Lung (tissue), 13 donors: ENCODE data around the gene RPS6KA4. TPM values are rescaled to one million over a fixed set of nuclear protein-coding genes. Genes with fewer than 3 reads are reported as not detected.
A peak's percentile ranks its signal among the peaks of the same experiment; 100 is the strongest.

Experiments
- ATAC-seq: fragments of 200-7000 bp; cut with Tn5 transposase; one replicate; pipeline ENCODE4 v1.9.1; 2020; ENCODE audit warnings: moderate number of reproducible peaks; ENCODE audit not compliant: insufficient read depth, low FRiP score
- DNase-seq, 3 donors: peaks; one replicate each; pipeline ENCODE4 v3.0.0-alpha.2; 2013 to 2017
- H3K27ac ChIP-seq, 2 donors: one replicate each; pipeline ENCODE4 v1.5.1; 2013; ENCODE audit warnings: mild to moderate bottlenecking in 2 of 2, moderate library complexity in 2 of 2, control low read depth in 1 of 2, inconsistent platforms in 1 of 2, low read depth in 1 of 2, low read length in 1 of 2
- H3K27me3 ChIP-seq, 3 donors: one replicate each; pipeline ENCODE4 v1.5.1; 2013; ENCODE audit warnings: low read length in 2 of 3; ENCODE audit not compliant: control insufficient read depth in 3 of 3, insufficient read depth in 3 of 3
- H3K36me3 ChIP-seq, 4 donors: one replicate each; pipeline ENCODE4 v1.5.1; 2013; ENCODE audit warnings: low read length in 4 of 4, mild to moderate bottlenecking in 1 of 4, moderate library complexity in 1 of 4; ENCODE audit not compliant: control insufficient read depth in 4 of 4, insufficient read depth in 4 of 4
- H3K4me1 ChIP-seq, 5 donors: one replicate each; pipeline ENCODE4 v1.5.1; 2013; ENCODE audit warnings: low read length in 5 of 5, mild to moderate bottlenecking in 2 of 5, moderate library complexity in 1 of 5; ENCODE audit not compliant: control insufficient read depth in 5 of 5, insufficient read depth in 5 of 5
- H3K4me3 ChIP-seq: one replicate; pipeline ENCODE4 v1.5.1; 2013; ENCODE audit warnings: mild to moderate bottlenecking, control low read depth, moderate library complexity
- H3K9ac ChIP-seq, 2 donors: one replicate each; pipeline ENCODE4 v1.5.1; 2013; ENCODE audit warnings: low read length in 2 of 2, control low read depth in 1 of 2; ENCODE audit not compliant: insufficient read depth in 1 of 2
- H3K9me3 ChIP-seq, 4 donors: one replicate each; pipeline ENCODE4 v1.5.1; 2013; ENCODE audit warnings: low read length in 3 of 4, mild to moderate bottlenecking in 1 of 4, moderate library complexity in 1 of 4; ENCODE audit not compliant: control insufficient read depth in 4 of 4, insufficient read depth in 3 of 4
- WGBS, 2 donors: extraction: QIAGEN DNeasy Blood & Tissue Kit; methylation state at CpG; one replicate each; pipeline ENCODE4 v1.1.7; 2013; 5-methylcytosine and 5-hydroxymethylcytosine counted together
- polyA plus RNA-seq, 2 donors: library from polyadenylated mRNA; stranded (reverse); fragments of 200-250 nt; gene quantifications; one replicate each; pipeline ENCODE4 v1.2.1, GENCODE V29; 2013
- small RNA-seq: library from RNA; depleted of rRNA; stranded (forward); fragments of <200 nt; gene quantifications from one replicate; pipeline ENCODE3, GENCODE V24; 2014; ENCODE audit warnings: low replicate concordance
- total RNA-seq, 2 donors: library from RNA; depleted of rRNA in 1 of 2; stranded (reverse); fragments of >200 nt in 1 of 2; gene quantifications; one replicate each; pipeline ENCODE4 v1.2.1, GENCODE V29; 2014 to 2021
- TF ChIP-seq, protein P1 (sequence below): IDR thresholded peaks from 2 replicates; pipeline ENCODE4 v1.5.1; 2012; ENCODE audit warnings: mild to moderate bottlenecking; ENCODE audit errors: control extremely low read depth, extremely low read depth
- donor health status: control.
- donor health status: control.
- donor health status: Bipolar disorder and iron deficiency.
- donor health status: healthy.
- donor health status: DM: yes; HTN: yes; CAD: no.

Gene RPS6KA4
- total and polyA plus RNA-seq, 4 donors, result 25.3 to 53.8 (median 35.4) TPM

DNA sequence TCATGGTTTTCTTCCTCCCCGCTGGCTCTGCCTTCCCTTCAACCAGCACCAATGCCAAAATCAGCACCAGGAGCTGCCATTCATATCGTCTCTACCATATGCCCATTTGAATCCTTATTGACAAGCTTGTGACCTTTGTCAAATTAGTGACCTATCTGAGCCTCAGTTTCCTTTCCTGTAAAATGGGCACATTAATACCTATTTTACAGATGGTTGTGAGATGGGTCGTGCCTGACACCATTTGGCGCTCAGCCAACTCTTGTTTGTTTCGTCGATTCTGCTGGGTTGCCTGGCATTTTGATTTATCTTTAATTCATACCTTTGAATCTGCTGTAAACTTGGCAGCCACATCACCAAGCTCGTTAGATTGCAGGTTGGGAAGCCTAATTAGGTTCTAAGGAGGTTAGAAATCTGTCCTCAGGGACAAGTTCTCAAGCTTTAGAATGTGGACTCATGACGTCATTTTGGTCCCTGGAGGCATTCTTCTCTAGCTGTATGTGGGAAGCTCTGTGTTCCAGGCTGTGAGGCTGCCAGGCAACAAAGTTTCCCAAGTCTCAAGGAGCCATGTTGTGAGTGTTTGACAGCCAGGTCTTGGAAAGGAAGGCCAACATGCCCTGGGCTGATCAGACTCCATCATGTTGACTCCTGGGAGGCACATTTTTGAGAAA, 61.0 kb downstream of the RPS6KA4 start:
- Histone ChIP-seq H3K9me3 (peaks cover 0 to 5% (median 0%) of the 10 kb centered on the region in 4 donors), H3K36me3 (no peaks in the 10 kb centered on the region), H3K27ac (no peak overlapping the region), H3K27me3 (peaks cover 0 to 2% (median 0%) of the 10 kb centered on the region in 3 donors), H3K4me3 (no peak overlapping the region), H3K9ac (no peak overlapping the region), H3K4me1 (peaks cover 0 to 7% (median 2%) of the 10 kb centered on the region in 5 donors)
- 74 to 87% methylated on average over 8 of the region's 8 CpGs for WGBS, 2 donors
- ATAC-seq, result no peak
- DNase-seq, result peak in 1 of 3 donors; percentile 20
- TF ChIP-seq, protein P1, sequence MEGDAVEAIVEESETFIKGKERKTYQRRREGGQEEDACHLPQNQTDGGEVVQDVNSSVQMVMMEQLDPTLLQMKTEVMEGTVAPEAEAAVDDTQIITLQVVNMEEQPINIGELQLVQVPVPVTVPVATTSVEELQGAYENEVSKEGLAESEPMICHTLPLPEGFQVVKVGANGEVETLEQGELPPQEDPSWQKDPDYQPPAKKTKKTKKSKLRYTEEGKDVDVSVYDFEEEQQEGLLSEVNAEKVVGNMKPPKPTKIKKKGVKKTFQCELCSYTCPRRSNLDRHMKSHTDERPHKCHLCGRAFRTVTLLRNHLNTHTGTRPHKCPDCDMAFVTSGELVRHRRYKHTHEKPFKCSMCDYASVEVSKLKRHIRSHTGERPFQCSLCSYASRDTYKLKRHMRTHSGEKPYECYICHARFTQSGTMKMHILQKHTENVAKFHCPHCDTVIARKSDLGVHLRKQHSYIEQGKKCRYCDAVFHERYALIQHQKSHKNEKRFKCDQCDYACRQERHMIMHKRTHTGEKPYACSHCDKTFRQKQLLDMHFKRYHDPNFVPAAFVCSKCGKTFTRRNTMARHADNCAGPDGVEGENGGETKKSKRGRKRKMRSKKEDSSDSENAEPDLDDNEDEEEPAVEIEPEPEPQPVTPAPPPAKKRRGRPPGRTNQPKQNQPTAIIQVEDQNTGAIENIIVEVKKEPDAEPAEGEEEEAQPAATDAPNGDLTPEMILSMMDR, result no peak

Small RNAs within 50 kb of the gene (small RNA-seq; reads per million reads assigned to genes)
- gene MIR1237, result 0.08 reads per million
- gene MIR7155, result 0.10 reads per million

Other genes with a start within 250 kb of the RPS6KA4 start
- 10 to 100 TPM; 13.6 to 24.5 TPM for gene MACROD1, start 193.0 kb upstream of the RPS6KA4 start, total RNA-seq
- 10 to 100 TPM in 1 of 2 donors, 1 to 10 TPM in 1; 9.9 to 70.0 TPM for gene MACROD1, start 193.0 kb upstream of the RPS6KA4 start, polyA plus RNA-seq
- 100 to 1,000 TPM; 107 to 122 TPM for gene STIP1, start 173.0 kb upstream of the RPS6KA4 start, total RNA-seq
- 10 to 100 TPM; 75.9 to 82.1 TPM for gene STIP1, start 173.0 kb upstream of the RPS6KA4 start, polyA plus RNA-seq
- gene FERMT3, start 152.4 kb upstream of the RPS6KA4 start, total RNA-seq, result 100 to 1,000 TPM in 1 of 2 donors, 10 to 100 TPM in 1; 17.4 to 102 TPM
- gene FERMT3, start 152.4 kb upstream of the RPS6KA4 start, polyA plus RNA-seq, result 100 to 1,000 TPM in 1 of 2 donors, 10 to 100 TPM in 1; 67.3 to 182 TPM
- 10 to 100 TPM; 18.3 to 34.0 TPM for gene TRPT1, start 133.0 kb upstream of the RPS6KA4 start, total RNA-seq
- 10 to 100 TPM; 34.6 to 62.5 TPM for gene TRPT1, start 133.0 kb upstream of the RPS6KA4 start, polyA plus RNA-seq
- gene NUDT22, start 132.9 kb upstream of the RPS6KA4 start, total RNA-seq, result 10 to 100 TPM; 23.7 to 90.2 TPM
- gene NUDT22, start 132.9 kb upstream of the RPS6KA4 start, polyA plus RNA-seq, result 10 to 100 TPM; 62.0 to 67.8 TPM
- 10 to 100 TPM; 22.7 to 34.1 TPM for gene DNAJC4, start 128.6 kb upstream of the RPS6KA4 start, total RNA-seq
- gene DNAJC4, start 128.6 kb upstream of the RPS6KA4 start, polyA plus RNA-seq, result 10 to 100 TPM; 34.6 to 58.4 TPM
- 100 to 1,000 TPM in 1 of 2 donors, 10 to 100 TPM in 1; 37.8 to 124 TPM for gene VEGFB, start 124.6 kb upstream of the RPS6KA4 start, total RNA-seq
- gene VEGFB, start 124.6 kb upstream of the RPS6KA4 start, polyA plus RNA-seq, result 100 to 1,000 TPM in 1 of 2 donors, 10 to 100 TPM in 1; 43.7 to 115 TPM
- gene FKBP2, start 118.1 kb upstream of the RPS6KA4 start, total RNA-seq, result 10 to 100 TPM; 65.2 to 93.0 TPM
- gene FKBP2, start 118.1 kb upstream of the RPS6KA4 start, polyA plus RNA-seq, result 100 to 1,000 TPM; 207 to 397 TPM
- 100 to 1,000 TPM in 1 of 2 donors, 10 to 100 TPM in 1; 28.2 to 185 TPM for gene PPP1R14B, start 112.2 kb upstream of the RPS6KA4 start, total RNA-seq
- gene PPP1R14B, start 112.2 kb upstream of the RPS6KA4 start, polyA plus RNA-seq, result 100 to 1,000 TPM; 119 to 241 TPM
- gene PLCB3, start 107.6 kb upstream of the RPS6KA4 start, total RNA-seq, result 10 to 100 TPM; 18.2 to 32.0 TPM
- gene PLCB3, start 107.6 kb upstream of the RPS6KA4 start, polyA plus RNA-seq, result 10 to 100 TPM; 15.0 to 17.1 TPM
- 10 to 100 TPM; 69.5 to 74.1 TPM for gene BAD, start 74.5 kb upstream of the RPS6KA4 start, total RNA-seq
- 100 to 1,000 TPM in 1 of 2 donors, 10 to 100 TPM in 1; 77.0 to 127 TPM for gene BAD, start 74.5 kb upstream of the RPS6KA4 start, polyA plus RNA-seq
- 10 to 100 TPM; 14.5 to 59.1 TPM for gene GPR137, start 73.3 kb upstream of the RPS6KA4 start, total RNA-seq
- 10 to 100 TPM; 22.8 to 32.2 TPM for gene GPR137, start 73.3 kb upstream of the RPS6KA4 start, polyA plus RNA-seq
- not detected for gene KCNK4, start 67.9 kb upstream of the RPS6KA4 start, total RNA-seq
- under 1 TPM in 1 of 2 donors, not detected in 1; 0.09 TPM for gene KCNK4, start 67.9 kb upstream of the RPS6KA4 start, polyA plus RNA-seq
- under 1 TPM in 1 of 2 donors, not detected in 1; 0.67 TPM for gene CATSPERZ, start 58.8 kb upstream of the RPS6KA4 start, total RNA-seq
- under 1 TPM; 0.31 to 0.98 TPM for gene CATSPERZ, start 58.8 kb upstream of the RPS6KA4 start, polyA plus RNA-seq
- 10 to 100 TPM; 10.8 to 78.3 TPM for gene ESRRA, start 53.6 kb upstream of the RPS6KA4 start, total RNA-seq
- gene ESRRA, start 53.6 kb upstream of the RPS6KA4 start, polyA plus RNA-seq, result 10 to 100 TPM; 67.7 to 88.4 TPM
- 100 to 1,000 TPM; 154 to 173 TPM for gene TRMT112, start 41.6 kb upstream of the RPS6KA4 start, total RNA-seq
- 100 to 1,000 TPM; 237 to 484 TPM for gene TRMT112, start 41.6 kb upstream of the RPS6KA4 start, polyA plus RNA-seq
- gene PRDX5, start 41.0 kb upstream of the RPS6KA4 start, total RNA-seq, result 100 to 1,000 TPM; 165 to 306 TPM
- 100 to 1,000 TPM; 443 to 777 TPM for gene PRDX5, start 41.0 kb upstream of the RPS6KA4 start, polyA plus RNA-seq
- gene CCDC88B, start 19.0 kb upstream of the RPS6KA4 start, total RNA-seq, result 10 to 100 TPM; 13.6 to 32.7 TPM
- gene CCDC88B, start 19.0 kb upstream of the RPS6KA4 start, polyA plus RNA-seq, result 10 to 100 TPM; 54.2 to 56.8 TPM
- not detected for gene SLC22A11, start 196.8 kb downstream of the RPS6KA4 start, total RNA-seq
- gene SLC22A11, start 196.8 kb downstream of the RPS6KA4 start, polyA plus RNA-seq, result under 1 TPM in 1 of 2 donors, not detected in 1; 0.08 TPM
- not detected for gene SLC22A12, start 232.1 kb downstream of the RPS6KA4 start, total RNA-seq
- gene SLC22A12, start 232.1 kb downstream of the RPS6KA4 start, polyA plus RNA-seq, result not detected